Endothelial cell (in vitro differentiated cells): ENCODE measurements around the gene TESK1. TPM values are rescaled to one million over a fixed set of nuclear protein-coding genes. Genes with fewer than 3 reads are reported as not detected.

Experiments
- DNase-seq: peaks from one replicate; pipeline ENCODE4 v3.0.0; 2021; ENCODE audit warnings: low spot score
- H3K27ac Mint-ChIP-seq: one replicate; pipeline ENCODE4 v1.8.0; 2021; ENCODE audit warnings: mixed read lengths, inconsistent platforms; ENCODE audit not compliant: unreplicated experiment
- H3K27me3 Mint-ChIP-seq: one replicate; pipeline ENCODE4 v1.8.0; 2021; ENCODE audit warnings: mild to moderate bottlenecking, moderate library complexity, mixed read lengths, inconsistent platforms; ENCODE audit not compliant: unreplicated experiment
- H3K36me3 Mint-ChIP-seq: one replicate; pipeline ENCODE4 v1.8.0; 2021; ENCODE audit warnings: mild to moderate bottlenecking, low read depth, mixed read lengths, inconsistent platforms; ENCODE audit not compliant: unreplicated experiment
- H3K4me1 Mint-ChIP-seq: one replicate; pipeline ENCODE4 v1.8.0; 2021; ENCODE audit warnings: mild to moderate bottlenecking, mixed read lengths, inconsistent platforms; ENCODE audit not compliant: unreplicated experiment
- H3K4me3 Mint-ChIP-seq: one replicate; pipeline ENCODE4 v1.8.0; 2021; ENCODE audit warnings: mild to moderate bottlenecking, mixed read lengths, inconsistent platforms; ENCODE audit not compliant: unreplicated experiment
- H3K9me3 Mint-ChIP-seq: one replicate; pipeline ENCODE4 v1.8.0; 2021; ENCODE audit warnings: mixed read lengths, inconsistent platforms; ENCODE audit not compliant: unreplicated experiment
- CTCF ChIP-seq: fragments of 200-600 bp; sonication (generic); IDR thresholded peaks from one replicate; pipeline ENCODE4 v1.5.0; 2021; ENCODE audit warnings: antibody characterized with exemption; ENCODE audit not compliant: unreplicated experiment
- long read RNA-seq: library from polyadenylated mRNA; unstranded; transcript quantifications from one replicate; pipeline ENCODE4 v2.0.0, GENCODE V29; 2020; ENCODE audit not compliant: unreplicated experiment
- total RNA-seq: library from RNA; stranded (reverse); fragmentation: NEBNext Ultra II Directional; extraction: Animal tissue kit (Norgen Biotek cat#: 25700); gene quantifications from one replicate; pipeline ENCODE4 v1.2.1, GENCODE V29; 2021; ENCODE audit not compliant: unreplicated experiment

Gene TESK1
- total RNA-seq = 34.6 TPM
- long read RNA-seq, partial matches to known transcripts = 5 of 5 reads
- long read RNA-seq, other reads (novel, unspliced or antisense) = 0 of 5 reads

DNA sequence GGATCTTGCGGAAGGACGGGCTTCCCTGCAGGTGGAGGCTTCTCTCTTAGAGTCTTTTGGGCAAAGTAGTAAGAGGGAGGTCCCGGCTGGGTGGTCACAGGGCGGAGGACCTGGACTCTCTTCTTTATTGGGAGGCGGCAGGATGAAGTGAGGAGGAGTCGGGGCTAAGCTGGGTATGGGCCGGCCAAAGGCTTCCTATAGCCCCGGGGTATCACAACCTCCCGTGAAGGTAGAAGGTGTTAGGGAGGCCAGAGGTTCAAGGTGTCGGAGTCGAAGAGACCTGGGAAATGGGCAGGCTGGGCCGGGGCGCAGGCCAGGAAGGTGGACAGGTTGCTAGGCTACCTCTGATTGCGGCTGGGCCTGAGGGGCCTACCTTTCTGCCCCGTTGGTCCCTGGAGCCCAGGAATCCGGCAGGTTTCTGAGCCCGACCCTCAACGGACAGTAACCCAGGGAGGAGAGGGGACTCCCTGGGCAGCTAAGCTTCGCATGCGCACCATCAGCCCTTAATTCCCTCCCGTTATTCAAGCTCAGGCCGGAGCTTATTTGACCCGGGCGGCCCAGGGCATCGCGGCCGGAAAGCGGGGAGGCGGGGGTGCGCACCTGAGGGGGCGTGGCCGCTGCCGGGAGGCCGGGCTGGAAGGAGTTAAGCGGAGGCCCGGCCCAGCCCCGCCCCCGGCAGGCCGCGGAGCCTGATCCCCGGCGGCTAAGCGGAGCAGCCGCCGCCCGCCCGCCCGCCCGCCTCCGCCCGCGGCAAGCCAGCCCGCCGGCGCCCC lies at the start of gene TESK1:
TSS of gene TESK1 (plus strand) at position 685 of the 773 bp plus-strand sequence. CDS start 358 bp downstream, outside the sequence.
- H3K4me1 Mint-ChIP-seq = peaks cover 12% of the 10 kb centered on the region
- peaks cover 12% of the 10 kb centered on the region for H3K36me3 Mint-ChIP-seq
- DNase-seq = peak; percentile 72
- H3K27ac Mint-ChIP-seq = peak within 1 kb of the TSS; percentile 94
- H3K27me3 Mint-ChIP-seq = peaks cover 3% of the 10 kb centered on the region
- H3K4me3 Mint-ChIP-seq = peak within 1 kb of the TSS; percentile 97
- no peak for TF ChIP-seq CTCF
- no peaks in the 10 kb centered on the region for H3K9me3 Mint-ChIP-seq

- Mint-ChIP-seq H3K9me3 (no peaks in the 10 kb centered on the region), H3K36me3 (peaks cover 25% of the 10 kb centered on the region), H3K4me3 (no peak overlapping the region), H3K4me1 (peaks cover 4% of the 10 kb centered on the region), H3K27me3 (no peaks in the 10 kb centered on the region), H3K27ac (peak overlapping the region; percentile 40)
- no peak for TF ChIP-seq CTCF
- no peak for DNase-seq
Measured at GRCh38 chr9:35555881-35556280, 49.2 kb upstream of the TESK1 start.

DNA sequence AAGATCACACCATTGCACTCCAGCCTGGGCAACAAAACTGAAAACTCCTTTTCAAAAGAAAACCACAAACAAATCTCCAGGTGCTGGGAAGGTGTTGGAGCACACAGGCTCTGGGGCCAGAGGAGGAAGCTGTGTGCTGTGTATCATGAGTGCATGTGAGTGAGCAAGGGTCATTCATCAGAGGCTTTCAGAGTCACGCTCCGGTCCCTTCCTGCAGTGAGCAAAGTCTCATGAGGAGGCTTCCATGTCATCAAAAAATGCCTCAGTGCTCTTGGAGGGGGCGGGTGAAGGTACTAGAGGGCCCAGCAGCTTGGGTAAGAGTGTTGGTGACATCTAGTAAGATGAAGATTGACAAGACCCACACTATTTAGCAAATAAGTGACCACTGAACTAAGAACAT lies 48.3 kb upstream of the TESK1 start:
- H3K4me3 Mint-ChIP-seq = no peak overlapping the region
- peak overlapping the region; percentile 14 for H3K27ac Mint-ChIP-seq
- no peaks in the 10 kb centered on the region for H3K9me3 Mint-ChIP-seq
- no peak for DNase-seq
- H3K27me3 Mint-ChIP-seq = no peaks in the 10 kb centered on the region
- H3K4me1 Mint-ChIP-seq = peaks cover 4% of the 10 kb centered on the region
- TF ChIP-seq CTCF = no peak
- peaks cover 23% of the 10 kb centered on the region for H3K36me3 Mint-ChIP-seq

DNA sequence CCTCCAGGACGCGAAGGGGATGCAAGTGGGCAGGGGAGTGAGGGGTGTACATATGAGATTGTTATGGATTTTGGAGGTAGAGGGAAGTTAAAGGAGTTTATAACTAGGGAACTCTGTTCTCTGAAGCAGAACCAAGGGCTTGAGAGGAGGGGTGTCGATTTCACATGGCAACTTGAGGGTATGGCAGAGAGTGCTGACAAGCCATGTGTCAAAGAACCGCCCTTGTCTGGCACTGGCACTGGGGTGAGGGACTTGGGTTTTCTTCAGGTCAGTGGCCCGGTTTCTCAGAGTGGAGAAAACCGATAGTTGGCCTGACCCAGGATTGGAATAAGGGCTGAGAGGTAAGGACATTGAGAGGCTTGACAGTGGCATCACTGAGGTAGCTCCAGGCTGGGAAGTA lies 47.7 kb upstream of the TESK1 start:
- Mint-ChIP-seq H3K27me3 (no peaks in the 10 kb centered on the region), H3K4me1 (peaks cover 4% of the 10 kb centered on the region), H3K27ac (no peak overlapping the region), H3K9me3 (no peaks in the 10 kb centered on the region), H3K36me3 (peaks cover 23% of the 10 kb centered on the region), H3K4me3 (no peak overlapping the region)
- no peak for DNase-seq
- TF ChIP-seq CTCF = no peak

- no peak overlapping the region for H3K27ac Mint-ChIP-seq
- H3K4me3 Mint-ChIP-seq = no peak overlapping the region
- no peaks in the 10 kb centered on the region for H3K9me3 Mint-ChIP-seq
- no peaks in the 10 kb centered on the region for H3K27me3 Mint-ChIP-seq
- no peak for DNase-seq
- H3K4me1 Mint-ChIP-seq = peaks cover 4% of the 10 kb centered on the region
- TF ChIP-seq CTCF = no peak
- peaks cover 23% of the 10 kb centered on the region for H3K36me3 Mint-ChIP-seq
Measured at GRCh38 chr9:35558185-35558584, 46.9 kb upstream of the TESK1 start.
